Measurements from ENCODE around the gene TIGAR. TPM values are rescaled to one million over a fixed set of nuclear protein-coding genes. Genes with fewer than 3 reads are reported as not detected.

The TIGAR gene
- polyA plus RNA-seq, 1 experiment = 28.8 TPM

DNA sequence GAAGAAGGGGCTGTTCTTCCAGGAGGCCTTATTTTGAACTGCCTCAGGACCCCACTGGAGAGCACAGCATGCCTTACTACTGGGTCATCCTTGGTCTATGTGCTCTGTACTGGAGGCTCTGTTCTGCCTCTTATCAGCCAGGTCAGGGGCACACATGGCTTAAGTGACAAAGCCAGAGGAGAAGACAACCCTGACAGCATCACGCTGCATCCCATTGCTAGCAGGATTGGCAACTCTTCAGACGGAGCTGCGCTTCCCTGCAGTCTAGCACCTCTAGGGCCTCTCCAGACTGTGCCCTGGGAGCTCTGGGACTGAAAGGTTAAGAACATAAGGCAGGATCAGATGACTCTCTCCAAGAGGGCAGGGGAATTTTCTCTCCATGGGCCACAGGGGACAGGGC, 17.3 kb upstream of the TIGAR start:
- ChIA-PET CTCF (no interaction called here), POLR2A (no interaction called here)
- TF ChIP-seq, protein P1, sequence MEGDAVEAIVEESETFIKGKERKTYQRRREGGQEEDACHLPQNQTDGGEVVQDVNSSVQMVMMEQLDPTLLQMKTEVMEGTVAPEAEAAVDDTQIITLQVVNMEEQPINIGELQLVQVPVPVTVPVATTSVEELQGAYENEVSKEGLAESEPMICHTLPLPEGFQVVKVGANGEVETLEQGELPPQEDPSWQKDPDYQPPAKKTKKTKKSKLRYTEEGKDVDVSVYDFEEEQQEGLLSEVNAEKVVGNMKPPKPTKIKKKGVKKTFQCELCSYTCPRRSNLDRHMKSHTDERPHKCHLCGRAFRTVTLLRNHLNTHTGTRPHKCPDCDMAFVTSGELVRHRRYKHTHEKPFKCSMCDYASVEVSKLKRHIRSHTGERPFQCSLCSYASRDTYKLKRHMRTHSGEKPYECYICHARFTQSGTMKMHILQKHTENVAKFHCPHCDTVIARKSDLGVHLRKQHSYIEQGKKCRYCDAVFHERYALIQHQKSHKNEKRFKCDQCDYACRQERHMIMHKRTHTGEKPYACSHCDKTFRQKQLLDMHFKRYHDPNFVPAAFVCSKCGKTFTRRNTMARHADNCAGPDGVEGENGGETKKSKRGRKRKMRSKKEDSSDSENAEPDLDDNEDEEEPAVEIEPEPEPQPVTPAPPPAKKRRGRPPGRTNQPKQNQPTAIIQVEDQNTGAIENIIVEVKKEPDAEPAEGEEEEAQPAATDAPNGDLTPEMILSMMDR (IDR thresholded peaks at IDR 0.05; ENCODE audit: low read depth, low read length) = no peak
- no peak overlapping the region for H3K27ac ChIP-seq (ENCODE audit: low read depth, low read length)
- H3K27me3 ChIP-seq (ENCODE audit: control insufficient read depth, insufficient read depth, low read length) = peaks cover 17% of the 10 kb centered on the region
- H3K9me3 ChIP-seq (ENCODE audit: control insufficient read depth, insufficient read depth, low read length) = no peaks in the 10 kb centered on the region
- no peak overlapping the region for H3K4me3 ChIP-seq (ENCODE audit: low read depth, low read length)
- DNase-seq (ENCODE audit: low read depth, low spot score) = no peak

DNA sequence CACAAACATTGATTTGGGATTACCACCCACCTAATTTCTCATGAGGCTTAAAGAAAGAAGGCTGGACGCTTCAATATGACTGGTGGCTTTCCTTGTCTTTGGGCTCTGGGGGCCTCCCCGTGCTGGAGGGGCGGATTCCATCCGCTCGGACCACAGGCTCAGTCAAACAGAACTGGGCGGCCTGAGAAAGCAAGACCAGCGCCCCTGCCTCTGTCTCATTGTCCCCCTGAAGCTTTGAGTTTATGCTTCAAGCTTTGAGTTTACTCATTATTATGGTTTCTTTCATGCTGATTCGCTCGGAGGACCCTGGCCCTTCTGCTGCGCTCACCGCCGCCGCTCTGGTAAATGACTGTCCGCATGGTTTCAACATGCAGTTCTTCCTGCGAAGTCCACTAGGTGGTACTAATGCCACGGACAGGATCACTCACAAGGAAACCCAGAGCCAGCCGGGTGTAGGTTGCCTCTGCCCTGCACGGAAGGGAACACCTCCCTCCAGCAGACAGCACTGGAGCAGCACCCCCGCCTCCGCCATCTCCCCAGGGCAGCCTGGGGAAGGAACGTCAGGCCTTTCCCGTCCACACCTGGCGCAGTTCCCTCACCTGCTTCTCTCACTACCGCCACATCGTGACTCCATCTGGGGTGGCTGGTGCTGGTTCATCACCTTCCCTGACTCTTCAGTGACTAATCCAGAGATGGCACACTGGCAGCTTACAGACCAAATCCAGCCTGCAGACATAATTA, 13.2 kb upstream of the TIGAR start:
- no peaks in the 10 kb centered on the region for H3K9me3 ChIP-seq (ENCODE audit: control insufficient read depth, insufficient read depth, low read length)
- peak overlapping the region; percentile 17; the same call in 1 of the 2 replicates for H3K4me3 ChIP-seq (ENCODE audit: low read depth, low read length)
- no peak overlapping the region for H3K27ac ChIP-seq (ENCODE audit: low read depth, low read length)
- peaks cover 14% of the 10 kb centered on the region for H3K27me3 ChIP-seq (ENCODE audit: control insufficient read depth, insufficient read depth, low read length)
- TF ChIP-seq, protein P1 (IDR thresholded peaks at IDR 0.05; ENCODE audit: low read depth, low read length) = peak; percentile 79
- CTCF ChIA-PET = interaction anchor here (0.5 to 3.8 kb wide), 22 partner anchors 10 to 693 kb away, joined by 3 to 31 read pairs (median 4); partner anchors contain the start of gene DYRK4
- DNase-seq (ENCODE audit: low read depth, low spot score) = peak; percentile 55
- POLR2A ChIA-PET = no interaction called here

DNA sequence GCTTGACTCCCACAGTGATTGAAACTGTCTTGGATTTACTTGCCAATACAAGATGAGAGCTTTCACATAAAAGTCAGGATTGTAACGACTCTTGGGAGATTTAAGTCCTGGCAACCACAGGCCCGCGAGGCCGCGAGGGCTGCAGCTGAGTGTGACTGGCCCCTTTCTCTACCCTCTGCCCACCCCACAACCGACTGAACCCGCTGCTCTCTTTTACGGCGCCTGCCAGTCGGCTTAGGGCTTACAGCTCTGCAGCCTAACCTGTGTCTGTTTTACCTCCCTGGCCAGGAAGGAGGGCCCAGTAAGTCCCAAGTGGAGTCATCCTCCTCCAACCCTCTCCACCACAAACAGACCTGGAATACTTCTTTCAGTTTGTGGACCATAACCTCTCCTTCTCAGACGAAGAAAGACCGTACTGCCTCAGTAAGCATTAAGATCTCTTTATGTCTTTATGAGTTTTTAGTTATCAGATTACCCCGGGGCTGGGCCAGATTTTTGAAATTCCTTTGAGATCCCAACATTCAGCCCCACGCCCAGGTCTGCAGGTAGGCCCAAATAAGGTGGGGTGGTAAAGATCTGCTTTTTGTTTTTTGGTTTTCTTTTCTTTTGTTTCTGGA, 12.6 kb upstream of the TIGAR start:
- Histone ChIP-seq H3K9me3 (ENCODE audit: control insufficient read depth, insufficient read depth, low read length) (no peaks in the 10 kb centered on the region), H3K4me3 (ENCODE audit: low read depth, low read length) (no peak overlapping the region), H3K27me3 (ENCODE audit: control insufficient read depth, insufficient read depth, low read length) (peaks cover 14% of the 10 kb centered on the region), H3K27ac (ENCODE audit: low read depth, low read length) (no peak overlapping the region)
- CTCF ChIA-PET = interaction anchor here (0.6 to 3.8 kb wide), 11 partner anchors 9 to 692 kb away, joined by 3 to 31 read pairs (median 5); no protein-coding TSS in a partner anchor
- DNase-seq (ENCODE audit: low read depth, low spot score) = no peak
- POLR2A ChIA-PET = no interaction called here
- TF ChIP-seq, protein P1 (IDR thresholded peaks at IDR 0.05; ENCODE audit: low read depth, low read length) = no peak

DNA sequence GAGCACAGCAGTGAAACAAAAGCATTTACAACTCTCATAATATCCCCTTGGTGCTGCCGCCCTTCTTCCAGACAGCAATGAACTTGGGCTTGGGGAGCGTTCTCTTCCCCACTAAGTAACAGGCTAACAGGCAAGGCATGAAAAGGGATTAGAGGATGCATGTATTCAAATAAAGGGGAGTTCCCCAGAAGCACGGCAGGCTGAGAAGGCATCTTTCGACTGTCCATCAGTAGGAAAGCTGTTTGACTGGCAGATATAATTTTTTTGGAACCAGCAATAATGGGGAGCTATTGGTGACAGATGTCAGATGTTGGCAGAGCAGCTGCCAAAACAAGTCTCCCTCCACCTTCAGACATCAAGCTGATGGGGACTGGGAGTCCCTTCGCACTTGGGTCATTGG, 9.2 kb upstream of the TIGAR start:
- TF ChIP-seq, protein P1 (IDR thresholded peaks at IDR 0.05; ENCODE audit: low read depth, low read length) = no peak
- ChIA-PET POLR2A (no interaction called here), CTCF (interaction anchor here (1.4 kb wide), 1 partner anchor 11 kb away, joined by 3 read pairs; no protein-coding TSS in a partner anchor)
- H3K27me3 ChIP-seq (ENCODE audit: control insufficient read depth, insufficient read depth, low read length) = peaks cover 1% of the 10 kb centered on the region
- H3K4me3 ChIP-seq (ENCODE audit: low read depth, low read length) = no peak overlapping the region
- DNase-seq (ENCODE audit: low read depth, low spot score) = no peak
- no peak overlapping the region for H3K27ac ChIP-seq (ENCODE audit: low read depth, low read length)
- H3K9me3 ChIP-seq (ENCODE audit: control insufficient read depth, insufficient read depth, low read length) = no peaks in the 10 kb centered on the region

DNA sequence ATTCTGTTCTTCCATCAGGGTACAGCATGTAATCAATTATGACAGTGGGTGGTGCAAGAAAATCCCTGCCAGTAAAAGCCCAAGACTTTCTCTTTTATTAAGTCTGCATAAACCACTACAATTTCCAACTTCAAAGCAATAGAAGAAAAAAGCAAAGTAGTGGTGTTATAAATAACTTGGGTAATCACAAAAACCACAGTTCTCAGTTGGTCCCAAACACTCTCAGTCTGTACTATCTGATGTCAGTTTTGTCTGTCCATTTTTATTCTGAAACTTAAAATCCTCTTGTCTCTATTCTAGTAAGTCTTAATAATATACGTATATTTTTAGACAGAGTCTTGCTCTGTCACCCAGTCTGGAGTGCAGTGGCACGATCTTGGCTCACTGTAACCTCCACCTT, 8.8 kb upstream of the TIGAR start:
- no peaks in the 10 kb centered on the region for H3K9me3 ChIP-seq (ENCODE audit: control insufficient read depth, insufficient read depth, low read length)
- no peaks in the 10 kb centered on the region for H3K27me3 ChIP-seq (ENCODE audit: control insufficient read depth, insufficient read depth, low read length)
- ChIA-PET CTCF (interaction anchor here (1.4 kb wide), 1 partner anchor 11 kb away, joined by 3 read pairs; no protein-coding TSS in a partner anchor), POLR2A (no interaction called here)
- H3K4me3 ChIP-seq (ENCODE audit: low read depth, low read length) = no peak overlapping the region
- H3K27ac ChIP-seq (ENCODE audit: low read depth, low read length) = no peak overlapping the region
- DNase-seq (ENCODE audit: low read depth, low spot score) = no peak
- TF ChIP-seq, protein P1 (IDR thresholded peaks at IDR 0.05; ENCODE audit: low read depth, low read length) = no peak
